H9 (cell line): ENCODE results near the gene HHLA2. TPM values are rescaled to one million over a fixed set of nuclear protein-coding genes. Genes with fewer than 3 reads are reported as not detected.

Experiments
- DNase-seq: peaks from one replicate; pipeline ENCODE4 v3.0.0-alpha.2; 2017
- H2AFZ ChIP-seq: one replicate; pipeline ENCODE4 v1.6.1; 2013; ENCODE audit warnings: mild to moderate bottlenecking, low read length, control low read depth, moderate library complexity
- H2AK5ac ChIP-seq: 2 replicates; pipeline ENCODE4 v1.6.1; 2013; ENCODE audit warnings: low read length, control low read depth, mixed read lengths; ENCODE audit not compliant: insufficient read length
- H2BK120ac ChIP-seq: one replicate; pipeline ENCODE4 v1.6.1; 2013; ENCODE audit warnings: low read depth, mild to moderate bottlenecking, low read length, control low read depth, inconsistent platforms; ENCODE audit not compliant: poor library complexity, severe bottlenecking
- H2BK12ac ChIP-seq: 2 replicates; pipeline ENCODE4 v1.6.1; 2013; ENCODE audit warnings: low read length, control low read depth, mixed read lengths, low read depth; ENCODE audit not compliant: insufficient read length
- H2BK15ac ChIP-seq: 2 replicates; pipeline ENCODE4 v1.6.1; 2013; ENCODE audit warnings: low read depth, low read length, control low read depth
- H2BK20ac ChIP-seq: one replicate; pipeline ENCODE4 v1.6.1; 2013; ENCODE audit warnings: low read depth, mild to moderate bottlenecking, low read length, control low read depth, inconsistent platforms; ENCODE audit not compliant: poor library complexity, severe bottlenecking
- H2BK5ac ChIP-seq: 2 replicates; pipeline ENCODE4 v1.6.1; 2013; ENCODE audit warnings: low read length, control low read depth, mixed read lengths; ENCODE audit not compliant: insufficient read length
- H3K14ac ChIP-seq: 2 replicates; pipeline ENCODE4 v1.6.1; 2013; ENCODE audit warnings: low read length, control low read depth; ENCODE audit not compliant: insufficient read depth
- H3K18ac ChIP-seq: 2 replicates; pipeline ENCODE4 v1.6.1; 2013; ENCODE audit warnings: low read depth, mild to moderate bottlenecking, mixed read lengths, low read length, control low read depth; ENCODE audit not compliant: insufficient read length
- H3K23ac ChIP-seq: 2 replicates; pipeline ENCODE4 v1.6.1; 2013; ENCODE audit warnings: low read length, control low read depth, mixed read lengths, low read depth; ENCODE audit not compliant: insufficient read length
- H3K23me2 ChIP-seq: 2 replicates; pipeline ENCODE4 v1.6.1; 2013; ENCODE audit warnings: low read depth, mild to moderate bottlenecking, mixed read lengths, low read length, control low read depth; ENCODE audit not compliant: insufficient read length, poor library complexity, severe bottlenecking
- H3K27ac ChIP-seq: 2 replicates; pipeline ENCODE4 v1.5.1; 2013; ENCODE audit warnings: low read length, control low read depth, mixed read lengths, low read depth; ENCODE audit not compliant: insufficient read length
- H3K27me3 ChIP-seq: 2 replicates; pipeline ENCODE4 v1.6.1; 2013; ENCODE audit warnings: low read length, control low read depth, inconsistent platforms; ENCODE audit not compliant: insufficient read depth
- H3K4ac ChIP-seq: 2 replicates; pipeline ENCODE4 v1.6.1; 2013; ENCODE audit warnings: low read depth, mild to moderate bottlenecking, control low read depth, inconsistent platforms, low read length, moderate library complexity
- H3K4me1 ChIP-seq: 2 replicates; pipeline ENCODE4 v1.6.1; 2013; ENCODE audit warnings: low read length, control low read depth, inconsistent platforms; ENCODE audit not compliant: insufficient read depth
- H3K4me2 ChIP-seq: 2 replicates; pipeline ENCODE4 v1.6.1; 2013; ENCODE audit warnings: low read length, control low read depth, mixed read lengths; ENCODE audit not compliant: insufficient read length, insufficient read depth
- H3K56ac ChIP-seq: 2 replicates; pipeline ENCODE4 v1.6.1; 2013; ENCODE audit warnings: low read depth, mild to moderate bottlenecking, mixed read lengths, low read length, control low read depth; ENCODE audit not compliant: insufficient read length
- H3K79me1 ChIP-seq: 2 replicates; pipeline ENCODE4 v1.6.1; 2013; ENCODE audit warnings: low read depth, mild to moderate bottlenecking, moderate library complexity, low read length, control low read depth, inconsistent platforms; ENCODE audit not compliant: insufficient read depth, poor library complexity, severe bottlenecking
- H3K79me2 ChIP-seq: 2 replicates; pipeline ENCODE4 v1.6.1; 2013; ENCODE audit warnings: low read length, control low read depth, inconsistent platforms; ENCODE audit not compliant: insufficient read depth
- H3K9ac ChIP-seq: 2 replicates; pipeline ENCODE4 v1.6.1; 2013; ENCODE audit warnings: low read length, control low read depth, mixed read lengths; ENCODE audit not compliant: insufficient read length; ENCODE audit errors: extremely low read depth
- H3K9me3 ChIP-seq: one replicate; pipeline ENCODE4 v1.6.1; 2013; ENCODE audit warnings: low read depth, low read length, inconsistent platforms; ENCODE audit not compliant: control insufficient read depth
- H3T11ph ChIP-seq: one replicate; pipeline ENCODE4 v1.6.1; 2013; ENCODE audit warnings: mild to moderate bottlenecking, low read length, control low read depth, inconsistent platforms
- H4K20me1 ChIP-seq: one replicate; pipeline ENCODE4 v1.6.1; 2013; ENCODE audit not compliant: control insufficient read depth, insufficient read length, insufficient read depth
- H4K5ac ChIP-seq: 2 replicates; pipeline ENCODE4 v1.6.1; 2013; ENCODE audit warnings: low read depth, mild to moderate bottlenecking, mixed read lengths, low read length, control low read depth; ENCODE audit not compliant: insufficient read length
- H4K8ac ChIP-seq: replicated peaks from 2 replicates; pipeline ENCODE4 v1.6.1; 2013; ENCODE audit warnings: low read length, control low read depth, mixed read lengths, low read depth; ENCODE audit not compliant: insufficient read length
- H4K91ac ChIP-seq: 2 replicates; pipeline ENCODE4 v1.6.1; 2013; ENCODE audit warnings: low read depth, mild to moderate bottlenecking, moderate library complexity, mixed read lengths, low read length, control low read depth; ENCODE audit not compliant: insufficient read length
- H3K27ac Mint-ChIP-seq, 3 experiments: 2 replicates in 2 of 3; 3 replicates in 1 of 3; pipeline ENCODE4 v1.8.0; 2020 to 2021; ENCODE audit warnings: mixed read lengths in 3 of 3, mild to moderate bottlenecking in 1 of 3, moderate library complexity in 1 of 3
- H3K27me3 Mint-ChIP-seq: 2 replicates; pipeline ENCODE4 v1.8.0; 2021; ENCODE audit warnings: low read depth, mild to moderate bottlenecking, moderate library complexity, mixed read lengths
- H3K36me3 Mint-ChIP-seq, 3 experiments: 2 replicates in 2 of 3; 3 replicates in 1 of 3; pipeline ENCODE4 v1.8.0; 2020 to 2021; ENCODE audit warnings: low read depth in 3 of 3, mixed read lengths in 3 of 3; ENCODE audit not compliant: insufficient read depth in 1 of 3
- H3K4me1 Mint-ChIP-seq, 2 experiments: 2 replicates each; pipeline ENCODE4 v1.8.0; 2020; ENCODE audit warnings: mixed read lengths in 2 of 2
- H3K4me3 Mint-ChIP-seq, 2 experiments: 2 replicates in 1 of 2; 3 replicates in 1 of 2; pipeline ENCODE4 v1.8.0; 2020 to 2021; ENCODE audit warnings: mild to moderate bottlenecking in 2 of 2, mixed read lengths in 2 of 2, moderate library complexity in 1 of 2
- H3K9me3 Mint-ChIP-seq, 2 experiments: 2 replicates in 1 of 2; 3 replicates in 1 of 2; pipeline ENCODE4 v1.8.0; 2020; ENCODE audit warnings: mild to moderate bottlenecking in 2 of 2, mixed read lengths in 2 of 2, moderate library complexity in 1 of 2
- WGBS: extraction: QIAGEN DNeasy Blood & Tissue Kit; methylation state at CpG from one replicate; pipeline ENCODE4 v1.1.7; 2013; ENCODE audit warnings: missing lambda C conversion rate, low lambda C conversion rate, mixed read lengths; ENCODE audit not compliant: insufficient read length; ENCODE audit errors: extremely low coverage; 5-methylcytosine and 5-hydroxymethylcytosine counted together
- total RNA-seq: library from RNA; stranded (reverse); gene quantifications from 2 replicates; pipeline ENCODE4 v1.2.1, GENCODE V29; 2021
- TF ChIP-seq, protein P1 (sequence below): fragments of 200-600 bp; sonication (generic); conservative IDR thresholded peaks from 3 replicates; pipeline ENCODE4 v1.8.0; 2021; ENCODE audit warnings: antibody characterized with exemption, mild to moderate bottlenecking

HHLA2 gene
- total RNA-seq, 1 experiment from 2014 or later: not detected

DNA sequence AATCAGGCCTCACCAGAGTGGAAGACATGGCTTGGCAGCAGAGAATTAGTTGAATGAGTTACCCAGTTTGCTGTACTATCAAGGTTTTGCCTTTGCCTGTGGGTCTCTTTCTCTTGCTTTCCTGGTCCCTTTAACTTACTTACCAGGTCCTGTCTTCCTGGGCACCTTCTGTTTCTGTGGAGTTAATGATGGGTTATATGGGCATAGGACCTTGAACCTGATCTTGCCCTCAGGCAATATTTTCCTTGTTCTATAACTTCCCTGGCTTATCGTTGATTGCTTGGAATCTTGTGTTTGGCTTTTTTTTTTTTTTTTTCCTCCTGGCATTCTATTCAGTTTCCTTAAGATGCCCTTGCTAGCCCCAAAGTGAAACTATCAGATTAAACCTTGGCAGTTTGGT is 106.8 kb downstream of the HHLA2 start:
- Histone ChIP-seq H4K5ac (no peak overlapping the region), H2BK5ac (no peak overlapping the region), H3K14ac (no peak overlapping the region), H3K23ac (no peak overlapping the region), H3K4me2 (no peak overlapping the region), H3K27me3 (no peaks in the 10 kb centered on the region), H3K18ac (no peak overlapping the region), H3K27ac (no peak overlapping the region), H3T11ph (no peak overlapping the region), H3K4me1 (peaks cover 2% of the 10 kb centered on the region; the same call in 1 of the 2 replicates), H3K79me1 (no peaks in the 10 kb centered on the region), H2BK20ac (no peak overlapping the region), H3K56ac (no peak overlapping the region), H2AFZ (no peak overlapping the region), H2BK12ac (no peak overlapping the region), H4K20me1 (no peaks in the 10 kb centered on the region), H2BK120ac (no peak overlapping the region), H3K4ac (no peak overlapping the region), H3K23me2 (no peaks in the 10 kb centered on the region), H3K9me3 (no peaks in the 10 kb centered on the region), H2AK5ac (no peak overlapping the region), H3K9ac (no peak overlapping the region), H2BK15ac (no peak overlapping the region), H4K91ac (no peak overlapping the region), H3K79me2 (no peaks in the 10 kb centered on the region), H4K8ac (no peak overlapping the region)
- Mint-ChIP-seq H3K27me3 (no peaks in the 10 kb centered on the region), H3K27ac (no peak overlapping the region), H3K4me1 (peaks cover 14 to 18% of the 10 kb centered on the region in 2 experiments), H3K36me3 (no peaks in the 10 kb centered on the region), H3K9me3 (no peaks in the 10 kb centered on the region), H3K4me3 (no peak overlapping the region)
- WGBS: no CpG with 5 or more reads among the region's 1 CpG
- no peak for DNase-seq
- TF ChIP-seq, protein P1, sequence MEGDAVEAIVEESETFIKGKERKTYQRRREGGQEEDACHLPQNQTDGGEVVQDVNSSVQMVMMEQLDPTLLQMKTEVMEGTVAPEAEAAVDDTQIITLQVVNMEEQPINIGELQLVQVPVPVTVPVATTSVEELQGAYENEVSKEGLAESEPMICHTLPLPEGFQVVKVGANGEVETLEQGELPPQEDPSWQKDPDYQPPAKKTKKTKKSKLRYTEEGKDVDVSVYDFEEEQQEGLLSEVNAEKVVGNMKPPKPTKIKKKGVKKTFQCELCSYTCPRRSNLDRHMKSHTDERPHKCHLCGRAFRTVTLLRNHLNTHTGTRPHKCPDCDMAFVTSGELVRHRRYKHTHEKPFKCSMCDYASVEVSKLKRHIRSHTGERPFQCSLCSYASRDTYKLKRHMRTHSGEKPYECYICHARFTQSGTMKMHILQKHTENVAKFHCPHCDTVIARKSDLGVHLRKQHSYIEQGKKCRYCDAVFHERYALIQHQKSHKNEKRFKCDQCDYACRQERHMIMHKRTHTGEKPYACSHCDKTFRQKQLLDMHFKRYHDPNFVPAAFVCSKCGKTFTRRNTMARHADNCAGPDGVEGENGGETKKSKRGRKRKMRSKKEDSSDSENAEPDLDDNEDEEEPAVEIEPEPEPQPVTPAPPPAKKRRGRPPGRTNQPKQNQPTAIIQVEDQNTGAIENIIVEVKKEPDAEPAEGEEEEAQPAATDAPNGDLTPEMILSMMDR: no peak
